MM.1S (cell line): ENCODE measurements around the gene ODAM.

ENCODE experiments used
- DNase-seq: peaks from one replicate; pipeline ENCODE4 v3.0.0-alpha.2; 2015
- H2AFZ ChIP-seq: fragments of 300-600 bp; sonication (generic); 2 replicates; pipeline ENCODE4 v1.6.0; 2016; ENCODE audit warnings: antibody characterized with exemption, low read length
- H3F3A ChIP-seq: fragments of 300-600 bp; sonication (generic); 2 replicates; pipeline ENCODE4 v1.6.1; 2016; ENCODE audit warnings: mild to moderate bottlenecking, antibody characterized with exemption, low read length, moderate library complexity, mixed read lengths; ENCODE audit not compliant: insufficient read depth
- H3K27ac ChIP-seq: fragments of 300-600 bp; sonication (generic); 2 replicates; pipeline ENCODE4 v1.5.1; 2016; ENCODE audit warnings: mild to moderate bottlenecking, low read length
- H3K27me3 ChIP-seq: fragments of 300-600 bp; sonication (generic); replicated peaks from 2 replicates; pipeline ENCODE4 v1.6.0; 2016; ENCODE audit warnings: low read length; ENCODE audit not compliant: insufficient read depth
- H3K36me3 ChIP-seq: fragments of 300-600 bp; sonication (generic); replicated peaks from 2 replicates; pipeline ENCODE4 v1.6.1; 2016; ENCODE audit warnings: mild to moderate bottlenecking, low read length, mixed read lengths; ENCODE audit not compliant: insufficient read depth
- H3K4me1 ChIP-seq: fragments of 300-600 bp; sonication (generic); 2 replicates; pipeline ENCODE4 v1.6.1; 2016; ENCODE audit warnings: low read length, mixed read lengths
- H3K4me2 ChIP-seq: fragments of 300-600 bp; sonication (generic); 2 replicates; pipeline ENCODE4 v1.6.0; 2016; ENCODE audit warnings: low read depth, low read length
- H3K4me3 ChIP-seq: fragments of 300-600 bp; sonication (generic); 2 replicates; pipeline ENCODE4 v1.5.1; 2016; ENCODE audit warnings: low read length, mixed read lengths
- H3K79me2 ChIP-seq: fragments of 300-600 bp; sonication (generic); 2 replicates; pipeline ENCODE4 v1.6.1; 2016; ENCODE audit warnings: mixed run types, low read length, mixed read lengths
- H3K9ac ChIP-seq: fragments of 300-600 bp; sonication (generic); 2 replicates; pipeline ENCODE4 v1.6.1; 2016; ENCODE audit warnings: low read length, mixed read lengths
- H3K9me2 ChIP-seq: fragments of 300-600 bp; sonication (generic); replicated peaks from 2 replicates; pipeline ENCODE4 v1.6.1; 2016; ENCODE audit warnings: mild to moderate bottlenecking, low read length, mixed read lengths; ENCODE audit not compliant: insufficient read depth
- H3K9me3 ChIP-seq: fragments of 300-600 bp; sonication (generic); replicated peaks from 2 replicates; pipeline ENCODE4 v1.6.1; 2016; ENCODE audit warnings: mild to moderate bottlenecking, low read length, mixed read lengths; ENCODE audit not compliant: insufficient read depth
- H4K20me1 ChIP-seq: fragments of 300-600 bp; sonication (generic); 2 replicates; pipeline ENCODE4 v1.6.1; 2016; ENCODE audit warnings: mild to moderate bottlenecking, low read length, moderate library complexity, mixed read lengths; ENCODE audit not compliant: insufficient read depth
- EZH2 ChIP-seq: fragments of 300-600 bp; sonication (generic); optimal IDR thresholded peaks from 2 replicates; pipeline ENCODE3; 2017; ENCODE audit warnings: low read depth, mild to moderate bottlenecking, antibody characterized with exemption, low read length, mixed read lengths
- EZH2phosphoT487 ChIP-seq: fragments of 300-600 bp; sonication (generic); IDR thresholded peaks from 2 replicates; pipeline ENCODE4 v1.6.1; 2018; ENCODE audit warnings: antibody characterized with exemption, low read length
- TF ChIP-seq, protein P1 (sequence below): fragments of 300-600 bp; sonication (generic); IDR thresholded peaks from 2 replicates; pipeline ENCODE4 v1.5.1; 2016; ENCODE audit warnings: antibody characterized with exemption, low read length, mixed read lengths

Gene ODAM

DNA sequence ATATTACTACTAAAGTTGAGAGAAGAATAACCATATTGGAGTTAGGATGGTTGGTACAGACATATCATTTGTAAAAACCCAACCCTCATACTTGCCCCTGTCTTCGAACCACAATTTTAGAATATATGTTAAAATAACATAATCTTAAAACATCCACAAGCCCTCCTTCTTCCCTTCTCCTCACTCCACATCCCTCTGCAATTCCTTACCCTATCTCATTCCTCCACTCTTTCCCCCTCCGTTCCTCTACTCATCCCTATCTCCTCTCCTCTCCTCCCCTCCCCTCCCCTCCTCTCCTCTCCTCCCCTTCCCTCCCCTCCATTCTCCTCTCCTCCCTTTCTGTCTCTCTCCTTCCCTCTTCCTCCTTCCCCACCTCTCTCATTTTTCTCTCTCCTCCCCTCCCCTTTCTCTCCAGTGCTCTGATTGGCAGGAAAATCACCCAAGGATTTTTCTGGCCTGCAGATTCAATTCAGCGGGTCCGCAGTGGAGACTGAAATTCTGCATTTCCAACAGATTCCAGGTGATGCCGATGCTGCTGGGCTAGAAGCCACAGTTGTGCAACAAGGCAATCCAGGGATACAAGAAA is 17.4 kb upstream of the ODAM start:
- TF ChIP-seq, protein P1, sequence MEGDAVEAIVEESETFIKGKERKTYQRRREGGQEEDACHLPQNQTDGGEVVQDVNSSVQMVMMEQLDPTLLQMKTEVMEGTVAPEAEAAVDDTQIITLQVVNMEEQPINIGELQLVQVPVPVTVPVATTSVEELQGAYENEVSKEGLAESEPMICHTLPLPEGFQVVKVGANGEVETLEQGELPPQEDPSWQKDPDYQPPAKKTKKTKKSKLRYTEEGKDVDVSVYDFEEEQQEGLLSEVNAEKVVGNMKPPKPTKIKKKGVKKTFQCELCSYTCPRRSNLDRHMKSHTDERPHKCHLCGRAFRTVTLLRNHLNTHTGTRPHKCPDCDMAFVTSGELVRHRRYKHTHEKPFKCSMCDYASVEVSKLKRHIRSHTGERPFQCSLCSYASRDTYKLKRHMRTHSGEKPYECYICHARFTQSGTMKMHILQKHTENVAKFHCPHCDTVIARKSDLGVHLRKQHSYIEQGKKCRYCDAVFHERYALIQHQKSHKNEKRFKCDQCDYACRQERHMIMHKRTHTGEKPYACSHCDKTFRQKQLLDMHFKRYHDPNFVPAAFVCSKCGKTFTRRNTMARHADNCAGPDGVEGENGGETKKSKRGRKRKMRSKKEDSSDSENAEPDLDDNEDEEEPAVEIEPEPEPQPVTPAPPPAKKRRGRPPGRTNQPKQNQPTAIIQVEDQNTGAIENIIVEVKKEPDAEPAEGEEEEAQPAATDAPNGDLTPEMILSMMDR: no peak
- no peak for TF ChIP-seq EZH2
- TF ChIP-seq EZH2phosphoT487: no peak
- H3K4me3 ChIP-seq: no peak overlapping the region
- H3K9me2 ChIP-seq: no peaks in the 10 kb centered on the region
- H3K36me3 ChIP-seq: no peaks in the 10 kb centered on the region
- no peak overlapping the region for H2AFZ ChIP-seq
- H3K27ac ChIP-seq: no peak overlapping the region
- no peaks in the 10 kb centered on the region for H3F3A ChIP-seq
- DNase-seq: no peak
- H4K20me1 ChIP-seq: no peaks in the 10 kb centered on the region
- no peaks in the 10 kb centered on the region for H3K9me3 ChIP-seq
- no peaks in the 10 kb centered on the region for H3K79me2 ChIP-seq
- H3K9ac ChIP-seq: no peak overlapping the region
- H3K27me3 ChIP-seq: no peaks in the 10 kb centered on the region
- no peaks in the 10 kb centered on the region for H3K4me1 ChIP-seq
- H3K4me2 ChIP-seq: no peak overlapping the region

DNA sequence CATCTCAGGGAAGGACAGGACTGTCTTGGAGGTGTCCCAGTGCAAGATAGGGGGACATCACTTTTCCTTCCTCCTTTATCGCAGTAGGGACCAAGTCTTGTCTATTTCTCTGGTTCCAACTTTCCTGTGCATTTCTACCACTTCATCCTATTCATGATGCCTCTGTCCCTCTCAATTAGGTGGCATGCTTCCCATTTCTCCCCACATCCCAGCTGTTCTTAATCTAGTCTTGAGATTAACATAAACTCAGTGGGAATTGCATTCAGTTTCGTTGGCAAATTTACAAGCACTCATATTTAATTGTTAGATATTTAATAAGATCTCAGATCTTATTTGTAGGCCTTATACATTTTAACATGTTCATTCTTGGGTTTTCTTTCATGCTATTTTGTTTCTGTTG is 15.7 kb upstream of the ODAM start:
- Histone ChIP-seq H3K4me2 (no peak overlapping the region), H4K20me1 (no peaks in the 10 kb centered on the region), H2AFZ (no peak overlapping the region), H3K9me3 (no peaks in the 10 kb centered on the region), H3K27me3 (no peaks in the 10 kb centered on the region), H3K4me1 (no peaks in the 10 kb centered on the region), H3K9me2 (no peaks in the 10 kb centered on the region), H3F3A (no peaks in the 10 kb centered on the region), H3K9ac (no peak overlapping the region), H3K79me2 (no peaks in the 10 kb centered on the region), H3K36me3 (no peaks in the 10 kb centered on the region), H3K4me3 (no peak overlapping the region), H3K27ac (no peak overlapping the region)
- TF ChIP-seq, protein P1: no peak
- no peak for TF ChIP-seq EZH2phosphoT487
- TF ChIP-seq EZH2: no peak
- no peak for DNase-seq

DNA sequence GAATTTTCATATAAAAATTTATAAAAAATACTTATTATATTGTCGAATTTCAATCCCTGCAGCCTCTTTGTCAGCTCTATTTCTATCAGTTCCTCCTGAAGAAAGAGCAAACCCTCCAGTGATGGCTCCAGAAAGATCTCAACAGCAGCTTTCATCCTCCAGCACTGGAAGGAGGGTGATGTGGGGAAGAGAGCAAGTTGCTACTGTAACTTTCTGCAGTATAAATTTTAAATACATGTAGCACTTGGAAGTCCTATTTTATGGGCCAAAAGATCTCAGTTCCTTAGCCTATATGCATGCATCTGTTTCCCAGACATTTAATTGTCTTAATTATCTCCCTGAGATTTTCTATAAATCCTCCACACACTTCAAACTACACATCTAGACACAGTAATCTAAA is 13.7 kb upstream of the ODAM start:
- H3K9me2 ChIP-seq: no peaks in the 10 kb centered on the region
- no peak overlapping the region for H3K27ac ChIP-seq
- H3K4me1 ChIP-seq: no peaks in the 10 kb centered on the region
- H3K79me2 ChIP-seq: no peaks in the 10 kb centered on the region
- no peak overlapping the region for H3K4me2 ChIP-seq
- no peak for DNase-seq
- no peak overlapping the region for H3K9ac ChIP-seq
- H3F3A ChIP-seq: no peaks in the 10 kb centered on the region
- no peak overlapping the region for H2AFZ ChIP-seq
- TF ChIP-seq, protein P1: no peak
- TF ChIP-seq EZH2 (no peak), EZH2phosphoT487 (no peak)
- no peaks in the 10 kb centered on the region for H4K20me1 ChIP-seq
- H3K4me3 ChIP-seq: no peak overlapping the region
- no peaks in the 10 kb centered on the region for H3K9me3 ChIP-seq
- H3K27me3 ChIP-seq: no peaks in the 10 kb centered on the region
- no peaks in the 10 kb centered on the region for H3K36me3 ChIP-seq
